ENCODE measurements around the gene CACNG5. TPM values are rescaled to one million over a fixed set of nuclear protein-coding genes. Genes with fewer than 3 reads are reported as not detected.

CACNG5 gene
- total RNA-seq, 4 donors from 2014 or later = not detected

DNA sequence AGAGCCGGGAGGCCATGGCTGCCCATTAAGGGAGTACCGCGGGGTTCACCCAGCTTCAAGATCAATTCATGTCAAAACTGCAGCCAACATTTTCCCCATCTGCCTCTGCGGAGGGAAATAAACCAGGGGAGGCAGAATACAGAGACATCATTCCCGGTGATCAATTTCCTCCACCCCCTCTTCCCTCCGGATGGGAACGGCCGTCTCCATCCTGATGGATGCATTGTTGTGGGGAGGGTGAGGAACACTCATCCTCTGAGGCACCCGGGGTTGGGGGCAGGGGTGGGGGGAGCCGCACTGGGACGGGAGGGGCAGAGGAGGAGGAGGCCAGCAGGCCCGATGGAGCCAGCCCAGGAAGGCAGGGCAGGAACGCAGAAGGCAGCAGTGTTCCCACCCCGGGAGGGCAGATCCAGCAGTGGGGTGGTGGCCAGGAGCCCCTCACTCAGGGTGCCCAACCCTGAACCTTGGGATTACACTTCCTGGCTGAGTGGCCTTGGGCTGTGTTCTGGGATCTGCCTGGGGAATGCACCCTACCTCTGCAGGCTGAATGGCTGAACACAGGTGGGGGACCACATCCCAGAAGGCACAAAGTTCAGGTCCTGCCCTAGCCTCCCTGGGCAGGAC is 14.2 kb downstream of the CACNG5 start:
- no peaks in the 10 kb centered on the region for H3K9me3 ChIP-seq
- no peak for DNase-seq
- no peaks in the 10 kb centered on the region for H3K27me3 ChIP-seq
- H3K36me3 ChIP-seq = no peaks in the 10 kb centered on the region
- no peak for TF ChIP-seq POLR2A (IDR thresholded peaks at IDR 0.05)
- TF ChIP-seq, protein P1, sequence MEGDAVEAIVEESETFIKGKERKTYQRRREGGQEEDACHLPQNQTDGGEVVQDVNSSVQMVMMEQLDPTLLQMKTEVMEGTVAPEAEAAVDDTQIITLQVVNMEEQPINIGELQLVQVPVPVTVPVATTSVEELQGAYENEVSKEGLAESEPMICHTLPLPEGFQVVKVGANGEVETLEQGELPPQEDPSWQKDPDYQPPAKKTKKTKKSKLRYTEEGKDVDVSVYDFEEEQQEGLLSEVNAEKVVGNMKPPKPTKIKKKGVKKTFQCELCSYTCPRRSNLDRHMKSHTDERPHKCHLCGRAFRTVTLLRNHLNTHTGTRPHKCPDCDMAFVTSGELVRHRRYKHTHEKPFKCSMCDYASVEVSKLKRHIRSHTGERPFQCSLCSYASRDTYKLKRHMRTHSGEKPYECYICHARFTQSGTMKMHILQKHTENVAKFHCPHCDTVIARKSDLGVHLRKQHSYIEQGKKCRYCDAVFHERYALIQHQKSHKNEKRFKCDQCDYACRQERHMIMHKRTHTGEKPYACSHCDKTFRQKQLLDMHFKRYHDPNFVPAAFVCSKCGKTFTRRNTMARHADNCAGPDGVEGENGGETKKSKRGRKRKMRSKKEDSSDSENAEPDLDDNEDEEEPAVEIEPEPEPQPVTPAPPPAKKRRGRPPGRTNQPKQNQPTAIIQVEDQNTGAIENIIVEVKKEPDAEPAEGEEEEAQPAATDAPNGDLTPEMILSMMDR (IDR thresholded peaks at IDR 0.05) = no peak
- H3K4me3 ChIP-seq = no peak overlapping the region
- no peak overlapping the region for H3K27ac ChIP-seq
- H3K4me1 ChIP-seq = no peaks in the 10 kb centered on the region

DNA sequence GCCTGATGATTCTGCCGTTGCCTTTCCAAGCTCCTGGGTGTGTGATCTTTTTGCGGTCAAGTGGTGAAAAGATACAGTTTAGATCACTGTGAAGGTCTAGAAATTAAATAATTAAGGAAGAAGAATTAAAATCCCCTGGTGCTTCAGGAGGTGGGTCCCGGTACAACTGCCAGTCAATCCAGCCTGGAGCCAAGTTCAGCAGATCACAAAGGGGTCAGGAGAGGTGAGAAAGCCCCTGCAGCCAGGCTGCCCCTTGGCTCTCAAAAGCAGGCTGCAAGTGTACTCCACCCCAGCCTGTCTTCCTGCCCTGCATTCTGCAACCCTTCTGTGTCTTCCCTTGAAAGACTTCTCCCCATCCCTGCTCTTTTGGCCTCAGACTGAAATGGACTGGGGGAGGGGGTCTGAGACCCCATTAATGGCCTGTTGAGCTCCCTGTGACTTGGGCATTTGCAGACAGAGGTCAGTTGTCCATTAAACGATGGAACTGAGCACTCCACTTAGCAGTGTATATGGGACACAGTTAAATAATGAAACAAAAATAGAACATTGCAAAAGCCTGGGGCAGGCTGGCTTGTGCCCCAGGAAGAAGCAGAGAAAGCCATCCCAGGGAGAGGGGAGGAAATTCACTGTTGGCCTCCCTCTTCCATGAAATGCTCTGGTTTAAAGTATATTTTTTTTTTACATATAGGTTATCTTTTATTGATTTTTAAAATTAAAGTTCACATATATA is 15.1 kb downstream of the CACNG5 start:
- TF ChIP-seq, protein P1 (IDR thresholded peaks at IDR 0.05) = no peak
- no peak for TF ChIP-seq POLR2A (IDR thresholded peaks at IDR 0.05)

DNA sequence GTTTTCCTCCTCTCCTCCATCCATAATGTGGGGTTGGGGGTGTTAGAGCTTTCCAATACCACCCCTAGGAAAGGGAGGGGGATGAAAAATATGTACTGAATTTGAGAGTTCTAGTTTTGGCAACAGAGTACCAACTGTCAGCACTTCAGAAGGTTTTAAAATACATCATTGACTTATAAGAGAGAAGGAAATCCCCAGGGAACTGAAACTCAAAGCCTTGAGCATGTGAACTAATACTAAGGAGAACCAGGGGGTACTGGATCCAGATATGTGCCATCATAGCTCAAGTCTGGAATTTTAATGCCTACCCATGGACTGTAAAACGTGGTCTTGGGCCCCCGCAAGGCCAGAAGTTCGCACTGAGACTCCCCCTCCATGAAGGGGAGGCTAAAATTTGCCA is 15.8 kb downstream of the CACNG5 start:
- H3K9me3 ChIP-seq = no peaks in the 10 kb centered on the region
- no peak for DNase-seq

More for the DNA sequence above, 15.1 kb downstream of the CACNG5 start:
- DNase-seq = no peak
- Histone ChIP-seq H3K27ac (no peak overlapping the region), H3K4me3 (no peak overlapping the region), H3K4me1 (no peaks in the 10 kb centered on the region), H3K9me3 (no peaks in the 10 kb centered on the region), H3K36me3 (no peaks in the 10 kb centered on the region), H3K27me3 (no peaks in the 10 kb centered on the region)

DNA sequence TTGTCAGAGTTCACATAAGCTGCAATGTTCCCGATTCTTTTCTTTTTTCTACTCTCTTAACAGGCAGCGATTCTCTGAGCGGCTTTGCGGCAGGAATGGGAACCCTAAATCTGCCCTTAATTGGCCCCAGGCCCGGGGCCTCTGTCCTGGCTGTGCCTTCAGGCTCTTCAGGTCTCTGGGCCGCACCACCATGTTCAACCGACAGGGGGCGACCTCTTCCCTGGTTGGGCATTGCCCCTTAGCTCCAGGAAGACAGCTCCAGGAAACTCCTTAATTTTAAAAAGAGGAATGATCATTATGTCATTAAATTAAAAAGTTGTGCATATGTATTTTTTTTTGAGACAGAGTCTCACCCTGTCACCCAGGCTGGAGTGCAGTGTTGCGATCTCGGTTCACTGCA is 20.3 kb downstream of the CACNG5 start:
- Histone ChIP-seq H3K27me3 (no peaks in the 10 kb centered on the region), H3K36me3 (no peaks in the 10 kb centered on the region), H3K9me3 (no peaks in the 10 kb centered on the region), H3K4me3 (no peak overlapping the region), H3K4me1 (no peaks in the 10 kb centered on the region), H3K27ac (no peak overlapping the region)
- TF ChIP-seq, protein P1 (IDR thresholded peaks at IDR 0.05) = peak in 1 of 6 experiments; percentile 9
- TF ChIP-seq POLR2A (IDR thresholded peaks at IDR 0.05) = no peak
- no peak for DNase-seq

More for the DNA sequence above, 15.8 kb downstream of the CACNG5 start:
- H3K4me1 ChIP-seq = no peaks in the 10 kb centered on the region
- H3K4me3 ChIP-seq = no peak overlapping the region
- no peaks in the 10 kb centered on the region for H3K27me3 ChIP-seq
- H3K27ac ChIP-seq = no peak overlapping the region
- TF ChIP-seq, protein P1 (IDR thresholded peaks at IDR 0.05) = no peak
- TF ChIP-seq POLR2A (IDR thresholded peaks at IDR 0.05) = no peak
- no peaks in the 10 kb centered on the region for H3K36me3 ChIP-seq

DNA sequence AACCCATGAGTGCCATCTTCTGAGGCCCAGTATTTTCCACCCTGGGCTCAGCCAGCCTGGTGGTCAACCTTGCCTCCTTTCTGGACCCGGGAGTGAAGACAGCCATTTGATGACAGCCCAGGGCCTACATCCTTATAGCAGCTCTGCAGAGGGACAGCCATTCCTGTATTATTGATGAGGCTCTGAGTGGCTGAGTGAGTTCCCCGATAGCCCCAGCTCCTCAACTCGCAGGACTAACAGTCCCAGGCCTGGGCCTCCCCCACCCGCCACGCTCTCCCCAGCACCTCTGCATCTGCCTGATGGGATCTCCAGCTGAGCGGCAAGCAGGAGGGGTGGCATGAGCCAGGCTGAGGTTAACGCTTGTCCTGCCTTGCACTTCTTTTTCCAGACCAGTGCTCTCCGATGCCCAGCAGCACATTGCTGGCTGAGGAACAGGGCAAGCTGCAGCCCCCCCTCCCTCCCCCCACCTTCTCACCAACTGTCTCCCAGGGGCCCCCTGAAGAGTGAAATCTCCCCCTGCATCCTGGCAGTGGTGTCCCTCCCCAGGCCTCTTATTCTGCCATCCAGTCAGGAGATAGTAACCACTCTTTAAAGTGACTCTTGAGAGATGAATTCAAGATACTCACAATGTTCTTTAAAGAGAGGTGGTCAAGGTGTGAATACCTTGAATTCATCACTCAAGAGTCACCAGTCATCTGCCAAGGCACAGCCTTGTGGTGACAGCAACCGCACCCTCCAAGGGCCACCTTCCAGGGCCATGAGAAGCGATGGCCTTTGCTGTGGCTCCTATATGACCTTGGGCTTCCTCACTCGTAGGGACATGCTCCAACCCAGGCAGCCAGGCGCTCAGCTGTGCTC is 23.5 kb downstream of the CACNG5 start:
- Histone ChIP-seq H3K27ac (no peak overlapping the region), H3K36me3 (no peaks in the 10 kb centered on the region), H3K27me3 (no peaks in the 10 kb centered on the region), H3K4me1 (no peaks in the 10 kb centered on the region), H3K9me3 (no peaks in the 10 kb centered on the region), H3K4me3 (no peak overlapping the region)
- no peak for DNase-seq
- TF ChIP-seq, protein P1 (IDR thresholded peaks at IDR 0.05) = no peak
- TF ChIP-seq POLR2A (IDR thresholded peaks at IDR 0.05) = no peak
